ENCODE results near the gene IFT57. TPM values are rescaled to one million over a fixed set of nuclear protein-coding genes. Genes with fewer than 3 reads are reported as not detected.
A peak's percentile ranks its signal among the peaks of the same experiment; 100 is the strongest.

The IFT57 gene
- total RNA-seq, 1 donor from 2014 or later: 40.4 TPM

DNA sequence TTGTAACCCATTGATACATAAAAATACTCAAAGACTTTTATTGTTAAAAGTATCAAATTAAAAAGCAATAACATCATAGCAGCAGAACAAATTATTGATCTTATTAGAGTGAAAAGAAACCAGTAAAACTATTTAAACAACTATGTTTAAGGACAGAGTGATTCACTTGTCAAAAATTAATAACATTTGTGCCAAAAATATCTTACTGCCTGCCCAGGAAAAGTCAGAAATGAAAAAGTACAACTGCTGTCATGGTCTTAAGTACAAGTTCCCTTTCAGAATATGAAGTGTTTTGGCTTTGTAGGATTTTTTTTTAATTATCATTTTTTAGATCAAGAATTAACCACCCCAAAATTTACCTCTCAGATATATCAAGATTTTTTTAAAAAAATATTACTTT is 3.4 kb downstream of the IFT57 start:
- DNase-seq: no peak

- no peak for DNase-seq
Measured at GRCh38 chr3:108215871-108216270, 6.4 kb downstream of the IFT57 start.

DNA sequence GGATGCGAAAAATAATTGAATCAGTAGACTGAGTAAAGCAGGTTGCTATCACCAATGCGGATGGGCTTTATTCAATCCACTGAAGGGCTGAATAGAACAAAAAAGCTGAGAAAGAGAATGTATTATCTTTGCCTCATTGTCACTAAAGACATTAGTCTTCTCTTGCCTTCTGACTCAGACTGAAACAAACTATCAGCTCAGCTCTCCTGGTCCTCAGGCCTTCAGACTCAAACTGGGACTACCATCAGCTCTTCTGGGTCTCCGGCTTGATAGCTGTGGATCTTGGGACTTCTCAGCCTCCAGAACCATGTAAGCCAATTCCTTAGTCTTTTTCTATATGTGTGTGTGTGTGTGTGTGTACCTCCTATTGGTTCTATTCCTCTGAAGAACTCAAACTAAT is 12.6 kb downstream of the IFT57 start:
- DNase-seq: no peak

GRCh38 chr3:108208831-108209230 is 13.4 kb downstream of the IFT57 start:
- DNase-seq: no peak

DNA sequence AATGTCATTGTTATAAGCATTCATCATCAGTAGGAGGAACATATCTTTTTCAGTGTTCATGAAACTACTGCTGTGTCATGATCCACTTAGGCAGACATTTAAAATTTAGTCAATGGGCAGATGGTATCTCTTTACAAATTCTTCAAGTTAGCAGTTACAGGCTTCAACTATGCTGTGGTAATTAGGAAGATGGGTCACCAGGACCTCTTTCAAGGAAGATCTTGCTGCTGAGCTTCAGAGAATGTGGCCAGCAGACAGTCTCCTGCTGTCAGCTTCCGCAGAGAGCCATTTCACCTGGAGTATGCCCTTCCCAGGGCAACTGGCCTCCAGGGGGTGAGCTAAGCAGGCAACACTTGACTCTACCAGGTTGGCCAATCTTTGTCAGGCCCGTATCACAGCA is 19.4 kb downstream of the IFT57 start:
- DNase-seq: no peak

- no peak for DNase-seq
Measured at GRCh38 chr3:108202080-108202479, 20.1 kb downstream of the IFT57 start.

DNA sequence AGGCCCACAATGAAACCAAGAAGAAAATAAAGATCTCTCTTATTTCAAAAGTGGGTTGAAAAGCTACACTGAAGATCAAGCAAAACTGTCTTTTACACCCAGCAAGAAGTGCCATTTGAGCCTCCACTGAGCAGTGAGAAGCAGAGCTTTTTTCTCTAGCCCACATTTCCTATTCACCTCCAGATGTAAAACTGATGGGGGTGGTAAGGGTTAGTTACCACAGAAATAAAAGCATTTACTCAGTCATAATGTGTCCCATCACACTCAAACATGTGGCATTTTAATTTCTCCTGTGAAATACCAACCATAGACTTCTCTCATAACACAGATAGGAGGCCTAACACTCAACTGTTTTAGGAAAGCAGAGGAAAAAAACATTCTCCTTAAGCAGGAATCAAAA is 21.0 kb downstream of the IFT57 start:
- no peak for DNase-seq

DNA sequence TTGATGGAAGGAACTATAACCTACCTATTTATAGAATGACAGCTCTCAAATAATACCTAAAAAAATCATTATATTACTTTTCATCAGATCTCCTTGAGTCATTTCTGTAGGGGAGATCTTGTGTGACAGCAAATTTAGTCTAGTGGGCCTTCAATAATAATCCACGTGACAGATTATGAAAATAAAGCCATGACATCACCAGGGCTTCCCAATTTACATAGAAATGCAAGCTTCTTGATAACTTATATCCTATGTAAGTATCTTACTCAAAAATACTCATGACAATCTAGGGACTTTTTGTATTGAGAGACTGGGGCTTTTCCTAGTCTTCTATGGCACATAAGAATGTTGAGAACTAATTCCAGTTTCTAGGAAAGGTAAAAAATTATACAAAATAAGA is 21.6 kb downstream of the IFT57 start:
- no peak for DNase-seq

DNA sequence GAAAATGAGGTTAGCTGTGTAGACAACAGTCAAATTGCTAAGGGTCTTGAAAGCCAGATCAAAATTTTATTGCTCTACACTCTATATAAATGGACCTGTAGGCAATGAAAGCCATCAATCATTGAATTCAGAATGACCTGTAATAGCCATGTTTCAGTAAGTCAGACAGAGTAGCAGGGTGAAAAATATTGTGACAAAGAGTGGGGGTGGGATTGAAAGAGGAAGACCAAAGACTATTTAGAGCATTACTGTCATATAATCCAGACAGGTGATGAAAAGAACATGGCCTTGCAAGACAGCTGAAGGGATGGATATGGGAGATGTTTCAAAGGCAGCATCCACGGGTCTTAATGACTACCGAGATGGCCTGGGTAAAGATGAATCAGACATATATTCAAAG is 22.2 kb downstream of the IFT57 start:
- DNase-seq: no peak

- DNase-seq: no peak
Measured at GRCh38 chr3:108191394-108191793, 30.8 kb downstream of the IFT57 start.

- DNase-seq: no peak
Measured at GRCh38 chr3:108190346-108190745, 31.9 kb downstream of the IFT57 start.

DNA sequence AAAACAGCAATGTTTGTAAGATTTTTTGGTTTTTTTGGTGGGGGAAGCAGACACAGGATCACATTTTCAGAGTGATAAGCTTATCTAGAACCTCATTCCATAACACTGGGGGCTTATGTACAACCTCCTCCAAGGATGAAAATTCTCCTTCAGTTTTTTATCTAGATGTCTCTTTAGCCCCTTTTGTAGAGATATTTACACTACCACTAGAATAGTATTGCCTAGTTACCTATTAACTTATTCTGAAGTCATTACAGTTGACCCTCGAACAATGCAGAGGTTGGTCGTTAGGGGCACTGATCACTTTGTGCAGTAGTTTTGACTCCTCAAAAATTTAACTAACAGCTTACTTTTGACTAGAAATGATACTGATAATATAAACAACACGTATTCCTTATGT is 32.8 kb downstream of the IFT57 start:
- DNase-seq: no peak

DNA sequence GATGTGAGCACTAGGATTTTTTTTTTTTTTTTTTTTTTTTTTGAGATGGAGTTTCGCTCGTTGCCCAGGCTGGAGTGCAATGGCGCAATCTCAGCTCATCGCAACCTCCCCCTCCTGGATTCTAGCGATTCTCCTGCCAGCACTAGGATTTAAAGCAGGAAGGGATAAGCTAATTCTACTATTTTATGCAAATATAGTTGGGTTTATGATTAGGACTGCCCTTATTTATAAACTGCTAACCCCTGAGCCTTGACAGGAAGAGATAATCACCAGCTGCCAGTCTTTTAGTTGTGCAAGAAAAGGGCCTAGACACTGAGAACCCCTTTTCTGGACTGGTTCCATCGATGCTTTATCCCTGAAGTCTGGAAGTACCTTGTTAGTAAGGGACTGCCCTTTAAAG is 36.7 kb downstream of the IFT57 start:
- no peak for DNase-seq

GRCh38 chr3:108184824-108185223 is 37.4 kb downstream of the IFT57 start:
- no peak for DNase-seq

- DNase-seq: no peak
Measured at GRCh38 chr3:108183971-108184370, 38.3 kb downstream of the IFT57 start.

DNA sequence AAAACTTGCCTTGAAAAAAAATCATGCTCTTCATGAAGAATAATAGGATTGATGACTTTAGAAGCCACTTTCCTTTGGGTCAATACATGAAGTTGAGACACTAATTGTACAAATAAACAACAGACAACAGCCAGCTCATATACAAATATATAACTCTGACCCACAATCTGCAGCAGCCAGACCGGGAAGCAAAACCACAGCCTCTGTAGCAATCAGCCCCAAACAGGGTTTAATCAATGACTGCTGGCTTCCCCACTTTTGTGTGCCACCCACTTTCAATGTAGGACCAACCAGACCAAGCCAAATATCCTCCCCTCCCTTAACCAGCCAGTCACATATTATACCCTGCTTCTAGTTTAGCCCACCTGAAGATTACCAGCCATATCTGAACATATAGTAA is 39.0 kb downstream of the IFT57 start:
- DNase-seq: no peak

- no peak for DNase-seq
Measured at GRCh38 chr3:108182339-108182738, 39.9 kb downstream of the IFT57 start.

GRCh38 chr3:108181172-108181571 is 41.1 kb downstream of the IFT57 start:
- DNase-seq: no peak

DNA sequence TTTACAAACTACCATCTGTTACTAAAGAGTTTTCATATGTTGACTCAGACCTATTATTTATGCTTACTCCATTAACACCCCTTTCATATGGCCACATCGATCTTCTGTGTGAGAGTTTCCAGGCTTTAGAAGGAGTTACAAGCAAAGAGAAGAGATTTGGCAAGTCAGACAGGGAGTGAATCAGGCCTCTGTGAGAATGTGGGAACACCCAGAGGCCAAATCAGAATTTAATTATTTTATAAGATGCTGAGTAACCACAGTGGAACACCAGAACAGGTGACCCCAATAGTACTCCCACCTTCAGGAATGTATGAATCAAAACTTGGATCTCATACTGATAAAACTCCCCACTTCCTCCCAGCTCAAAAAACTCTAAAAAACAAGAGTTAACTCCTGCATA is 42.0 kb downstream of the IFT57 start:
- peak; percentile 22 for DNase-seq

DNA sequence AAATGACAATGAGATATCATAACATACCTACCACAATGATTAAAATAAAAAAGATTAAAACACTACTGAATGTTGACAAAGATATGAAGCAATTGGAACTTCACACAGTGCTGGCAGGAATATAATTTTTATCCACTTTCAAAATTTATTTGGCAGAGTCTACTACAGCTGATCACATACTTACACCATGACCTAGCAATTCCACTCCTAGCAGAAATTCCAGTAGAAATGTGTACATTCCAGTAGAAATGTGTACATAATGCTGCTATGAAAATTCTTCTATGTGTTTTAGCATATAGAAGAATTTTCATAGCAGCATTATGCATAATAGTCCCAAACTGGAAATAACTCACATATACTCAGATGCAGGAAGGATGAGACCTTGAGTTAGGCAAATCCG is 43.5 kb downstream of the IFT57 start:
- no peak for DNase-seq

- DNase-seq: no peak
Measured at GRCh38 chr3:108177536-108177935, 44.7 kb downstream of the IFT57 start.

GRCh38 chr3:108175352-108175751 is 46.9 kb downstream of the IFT57 start:
- no peak for DNase-seq

GRCh38 chr3:108171106-108171505 is 51.1 kb downstream of the IFT57 start:
- no peak for DNase-seq

GRCh38 chr3:108164391-108164790 is 57.8 kb downstream of the IFT57 start:
- DNase-seq: no peak

DNA sequence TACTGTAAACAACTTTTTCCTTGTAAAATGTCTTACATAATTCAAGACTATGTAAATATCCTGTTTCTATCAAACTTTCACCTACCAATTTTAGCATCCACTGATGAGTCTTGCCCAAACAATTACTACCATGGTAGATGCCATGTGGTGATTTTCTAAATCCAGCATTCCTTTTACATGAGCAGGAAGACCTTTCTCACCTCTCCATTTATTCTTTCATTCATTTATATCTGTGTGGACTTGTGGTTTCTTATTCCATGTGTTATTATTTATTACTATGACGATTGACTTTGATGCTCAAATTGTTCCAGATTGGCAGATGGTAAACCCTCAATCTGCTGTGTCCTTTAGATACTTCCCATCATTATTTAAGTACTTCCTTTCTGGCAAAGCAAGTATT is 62.4 kb downstream of the IFT57 start:
- no peak for DNase-seq

DNA sequence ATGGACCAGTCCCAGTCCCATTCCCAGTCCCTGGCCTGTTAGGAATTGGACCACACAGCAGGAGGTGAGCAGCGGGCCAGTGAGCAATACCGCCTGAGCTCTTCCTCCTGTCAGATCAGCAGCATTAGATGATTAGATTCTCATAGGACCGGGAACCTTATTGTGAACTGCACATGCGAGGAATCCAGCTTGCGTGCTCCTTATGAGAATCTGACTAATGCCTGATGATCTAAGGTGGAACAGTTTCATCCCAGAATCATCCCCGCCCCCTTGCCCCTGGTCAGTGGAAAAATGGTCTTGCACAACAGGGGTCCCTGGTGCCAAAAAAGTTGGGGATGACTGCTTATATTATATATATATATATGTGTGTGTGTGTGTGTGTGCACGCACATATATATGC is 63.1 kb downstream of the IFT57 start:
- no peak for DNase-seq
